GM10266 (cell line): Measurements from ENCODE around the gene OSBPL9.

Experiments
- DNase-seq: peaks from one replicate; pipeline ENCODE4 v3.0.0; 2012; ENCODE audit errors: extremely low spot score
- TF ChIP-seq, protein P1 (sequence below): IDR thresholded peaks from 2 replicates; pipeline ENCODE4 v1.5.1; 2012; ENCODE audit warnings: mild to moderate bottlenecking, low read depth; ENCODE audit not compliant: control insufficient read depth, insufficient read depth; ENCODE audit errors: missing control alignments

The OSBPL9 gene

DNA sequence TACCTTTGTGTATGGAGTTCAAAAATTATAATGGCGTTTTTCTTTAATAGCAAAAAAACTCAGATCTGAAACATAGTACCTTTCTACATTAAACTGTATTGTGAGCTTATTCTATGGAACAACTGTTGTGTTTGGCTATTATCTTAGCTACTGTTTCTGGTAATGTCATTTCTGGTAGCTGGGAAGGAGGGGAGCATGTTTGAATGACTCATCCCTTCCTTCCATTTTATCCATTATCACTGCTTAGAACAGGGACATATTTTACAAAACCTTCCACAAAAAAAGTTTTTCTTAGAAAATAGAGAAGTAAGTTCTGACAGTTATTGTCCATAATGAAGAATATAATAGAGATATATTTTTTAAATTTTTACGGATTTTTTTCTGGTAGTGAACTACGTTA is 133.3 kb downstream of the OSBPL9 start:
- no peak for DNase-seq
- TF ChIP-seq, protein P1, sequence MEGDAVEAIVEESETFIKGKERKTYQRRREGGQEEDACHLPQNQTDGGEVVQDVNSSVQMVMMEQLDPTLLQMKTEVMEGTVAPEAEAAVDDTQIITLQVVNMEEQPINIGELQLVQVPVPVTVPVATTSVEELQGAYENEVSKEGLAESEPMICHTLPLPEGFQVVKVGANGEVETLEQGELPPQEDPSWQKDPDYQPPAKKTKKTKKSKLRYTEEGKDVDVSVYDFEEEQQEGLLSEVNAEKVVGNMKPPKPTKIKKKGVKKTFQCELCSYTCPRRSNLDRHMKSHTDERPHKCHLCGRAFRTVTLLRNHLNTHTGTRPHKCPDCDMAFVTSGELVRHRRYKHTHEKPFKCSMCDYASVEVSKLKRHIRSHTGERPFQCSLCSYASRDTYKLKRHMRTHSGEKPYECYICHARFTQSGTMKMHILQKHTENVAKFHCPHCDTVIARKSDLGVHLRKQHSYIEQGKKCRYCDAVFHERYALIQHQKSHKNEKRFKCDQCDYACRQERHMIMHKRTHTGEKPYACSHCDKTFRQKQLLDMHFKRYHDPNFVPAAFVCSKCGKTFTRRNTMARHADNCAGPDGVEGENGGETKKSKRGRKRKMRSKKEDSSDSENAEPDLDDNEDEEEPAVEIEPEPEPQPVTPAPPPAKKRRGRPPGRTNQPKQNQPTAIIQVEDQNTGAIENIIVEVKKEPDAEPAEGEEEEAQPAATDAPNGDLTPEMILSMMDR: no peak

DNA sequence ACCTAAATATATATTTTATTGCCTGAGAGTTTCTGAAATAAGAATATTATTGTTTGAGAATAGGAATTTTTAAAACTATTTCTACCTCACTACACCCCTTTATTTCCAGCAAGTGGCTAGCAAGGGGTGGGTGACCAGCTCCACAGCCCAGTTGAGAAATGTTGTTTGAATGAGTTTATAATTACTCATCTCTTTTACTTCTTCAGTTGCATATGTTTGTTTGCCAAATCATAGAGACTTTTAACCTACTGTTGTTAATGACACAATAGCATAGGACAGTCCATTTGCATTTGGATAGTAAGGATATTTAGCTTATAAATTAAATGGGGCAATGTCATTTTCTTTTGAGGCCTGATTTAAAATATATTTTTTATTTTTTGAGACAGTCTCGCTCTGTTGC is 133.8 kb downstream of the OSBPL9 start:
- TF ChIP-seq, protein P1: no peak
- DNase-seq: no peak

DNA sequence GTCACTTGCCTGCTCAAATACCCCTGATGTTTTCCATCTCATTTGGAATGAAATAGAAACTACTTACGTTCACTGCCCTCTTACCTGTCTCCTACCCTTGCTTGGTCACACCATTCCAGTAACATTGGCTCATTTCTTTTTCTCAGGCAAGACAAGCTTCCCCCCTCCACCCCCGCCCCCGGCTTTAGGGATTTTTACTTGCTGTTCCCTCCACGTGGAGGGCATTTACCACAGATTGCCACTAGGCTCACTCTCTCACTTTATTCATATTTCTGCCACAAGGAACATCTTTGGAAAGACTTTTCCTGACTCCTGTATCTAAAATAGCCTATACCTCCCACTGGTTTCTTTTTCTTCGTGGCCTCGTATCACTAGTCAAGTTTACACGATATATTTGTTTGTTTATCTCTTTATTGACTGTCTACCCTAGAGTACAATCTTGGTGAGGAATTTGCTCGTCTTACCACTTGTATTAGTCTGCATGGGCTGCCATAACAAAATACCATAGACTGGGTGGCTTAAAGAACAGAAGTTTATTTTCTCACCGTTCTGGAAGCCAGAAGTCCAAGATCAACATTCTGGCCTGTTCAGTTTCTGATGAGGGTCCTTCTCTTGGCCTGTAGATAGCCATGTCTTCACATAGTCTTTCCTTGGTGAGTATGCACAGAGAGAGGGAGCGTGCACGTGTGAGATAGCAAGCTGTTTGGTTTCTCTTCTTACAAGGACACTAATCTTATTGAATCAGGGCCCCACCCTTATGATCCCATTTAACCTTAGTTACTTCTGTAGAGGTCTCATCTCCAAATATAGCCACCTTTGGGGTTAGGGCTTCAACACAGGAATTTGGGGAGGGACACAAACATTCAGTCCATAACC is 135.4 kb downstream of the OSBPL9 start:
- no peak for DNase-seq
- TF ChIP-seq, protein P1: no peak

DNA sequence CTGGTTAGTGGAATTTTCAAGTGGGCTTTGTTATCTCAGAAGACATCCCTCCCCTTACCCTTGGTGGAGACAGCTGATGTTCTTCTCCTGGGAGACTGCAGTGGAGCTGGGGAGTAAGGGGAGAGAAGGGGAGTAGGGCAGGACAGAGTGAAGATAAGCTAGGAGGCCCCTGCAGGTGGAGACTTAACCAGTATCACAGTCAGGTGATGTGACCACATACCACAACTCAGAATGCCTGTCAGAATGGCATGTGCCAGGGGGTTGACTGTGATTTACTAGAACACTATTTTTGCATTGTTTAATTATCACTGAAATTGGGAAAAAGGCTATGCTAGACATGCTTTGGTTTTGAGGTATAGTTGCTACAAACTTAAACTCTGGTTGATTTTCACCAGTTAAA is 137.1 kb downstream of the OSBPL9 start:
- no peak for DNase-seq
- TF ChIP-seq, protein P1: no peak

DNA sequence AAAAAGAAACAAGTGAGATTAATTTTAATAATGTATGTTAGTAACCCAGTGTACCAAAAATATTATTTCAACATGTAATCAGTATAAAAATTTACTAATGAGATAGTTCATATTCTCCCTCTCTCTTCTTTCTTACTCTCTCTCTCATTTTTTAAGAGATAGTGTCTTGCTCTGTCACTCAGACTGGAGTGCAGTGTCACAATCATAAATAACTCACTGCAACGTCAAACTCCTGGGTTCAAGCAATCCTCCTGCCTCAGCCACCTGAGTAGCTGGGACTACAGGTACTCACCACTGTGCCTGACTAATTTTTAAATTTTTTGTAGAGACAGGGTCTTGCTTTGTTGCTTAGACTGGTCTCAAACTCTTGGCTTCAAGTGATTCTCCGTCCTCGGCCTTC is 137.8 kb downstream of the OSBPL9 start:
- TF ChIP-seq, protein P1: no peak
- DNase-seq: no peak

DNA sequence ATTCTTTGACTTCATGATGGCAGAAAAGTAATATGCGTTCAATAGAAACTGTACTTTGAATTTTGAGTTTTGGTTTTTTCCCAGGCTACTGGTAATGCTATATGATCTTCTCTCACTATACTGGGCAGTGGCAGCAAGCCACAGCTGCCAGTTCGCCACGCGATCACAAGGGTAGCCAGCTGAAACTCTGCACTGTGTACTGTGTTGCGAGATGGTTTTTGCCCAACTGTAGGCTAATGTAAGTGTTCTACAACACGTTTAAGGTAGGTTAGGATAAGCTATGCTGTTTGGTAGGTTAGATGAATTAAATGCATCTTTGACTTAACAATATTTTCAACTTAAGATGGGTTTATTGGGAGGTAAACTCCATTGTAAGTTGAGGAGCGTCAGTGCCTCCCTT is 138.5 kb downstream of the OSBPL9 start:
- TF ChIP-seq, protein P1: no peak
- DNase-seq: no peak

DNA sequence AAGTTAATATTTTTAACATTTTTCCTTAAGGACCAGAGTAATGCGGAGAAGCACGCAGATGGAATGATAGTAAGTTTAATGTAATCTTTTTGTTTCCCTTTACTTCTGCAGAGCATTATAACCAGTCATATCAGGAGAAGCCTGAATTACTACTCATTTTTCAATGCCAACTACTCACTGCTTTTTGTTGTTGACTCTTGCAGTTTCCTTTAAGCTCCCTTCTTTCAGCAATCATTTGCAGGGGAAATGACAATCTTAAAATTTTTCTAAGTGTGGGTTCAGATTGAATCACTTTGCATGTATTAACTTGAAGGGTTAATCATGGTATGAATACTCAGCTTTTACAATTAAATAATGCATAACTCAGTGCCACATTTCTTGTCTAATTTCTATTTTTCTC is 139.4 kb downstream of the OSBPL9 start:
- DNase-seq: no peak
- TF ChIP-seq, protein P1: no peak
